Measurements from ENCODE around the gene LYSMD3. TPM values are rescaled to one million over a fixed set of nuclear protein-coding genes. Genes with fewer than 3 reads are reported as not detected.
"Not testable (repeated sequence)": the region's sequence is repeated elsewhere in the genome, so short reads cannot be mapped to it uniquely, and the experiment has no call there.

LYSMD3 gene
- 1 to 10 TPM; 3.5 to 9.2 (median 5.4) TPM for polyA plus RNA-seq

GRCh38 chr5:90529194-90529938 lies at the start of gene LYSMD3:
Gene LYSMD3 (minus strand): TSS chr5:90529584. CDS start chr5:90525289, 4,295 bp downstream.
- WGBS, 3 donors: 1% methylated on average over 56 to 64 of the region's 64 CpGs
- peak within 1 kb of the TSS; percentile 49 for H3K27ac ChIP-seq (ENCODE audit: low read depth, low read length)

GRCh38 chr5:90576566-90576965 lies 47.2 kb upstream of the LYSMD3 start:
- 52 to 89% (median 61%) methylated on average over 3 of the region's 3 CpGs for WGBS, 3 donors
- not testable (repeated sequence) for H3K27ac ChIP-seq (ENCODE audit: low read depth, low read length)

GRCh38 chr5:90575712-90576111 lies 46.3 kb upstream of the LYSMD3 start:
- H3K27ac ChIP-seq (ENCODE audit: low read depth, low read length): no peak overlapping the region
- 85 to 93% (median 88%) methylated on average over 5 of the region's 5 CpGs for WGBS, 3 donors

DNA sequence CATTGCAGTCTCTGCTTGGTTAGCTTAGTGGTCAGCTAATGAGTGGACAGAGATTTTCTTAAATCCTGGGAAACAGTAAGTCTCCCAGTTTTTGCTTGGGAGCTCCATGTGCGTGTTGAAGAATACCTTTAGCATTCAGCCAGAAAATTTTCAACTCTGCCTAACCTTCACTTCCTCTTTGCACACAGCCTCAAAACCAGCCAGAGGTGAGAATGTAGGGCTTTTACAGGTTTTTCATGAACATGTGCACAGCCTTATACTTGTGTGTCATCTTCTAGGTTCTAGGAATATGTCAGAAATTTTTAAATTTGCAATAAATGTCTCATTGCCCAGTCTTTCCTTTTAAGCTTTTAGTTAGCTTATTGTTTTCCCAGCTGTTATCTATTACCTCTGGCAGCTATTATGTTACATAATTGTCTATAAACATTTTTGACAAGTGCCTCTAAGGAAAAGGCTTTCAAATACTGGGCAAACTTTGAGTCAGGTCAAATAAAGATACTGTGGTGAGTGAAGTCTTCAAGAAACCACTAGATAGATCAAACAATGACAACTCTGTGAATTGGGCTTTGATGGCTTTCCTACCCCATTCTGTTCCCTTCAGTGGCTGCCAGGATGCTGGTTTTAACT lies 41.9 kb upstream of the LYSMD3 start:
- H3K27ac ChIP-seq (ENCODE audit: low read depth, low read length): no peak overlapping the region
- 38 to 94% (median 86%) methylated on average over 1 of the region's 1 CpG for WGBS, 3 donors

DNA sequence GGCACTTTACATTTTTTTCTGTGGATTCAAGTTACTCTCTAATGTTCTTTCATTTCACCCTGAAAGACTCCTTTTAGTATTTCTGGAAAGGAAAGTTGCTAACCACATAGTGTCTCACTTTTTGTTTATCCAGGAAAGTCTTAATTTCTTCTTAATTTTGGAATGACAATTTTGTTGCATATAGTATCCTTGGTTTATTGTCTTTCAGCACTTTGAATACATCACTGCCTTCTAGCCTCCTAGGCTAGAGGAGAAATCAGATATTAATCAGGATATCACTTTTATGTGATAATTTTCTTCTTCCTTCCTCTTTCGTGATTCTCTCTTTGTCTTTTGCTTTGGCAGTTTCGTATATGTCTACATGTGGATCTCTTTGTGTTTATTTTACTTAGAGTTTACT lies 40.6 kb upstream of the LYSMD3 start:
- WGBS, 3 donors: 67 to 89% (median 72%) methylated on average over 2 of the region's 2 CpGs
- no peak overlapping the region for H3K27ac ChIP-seq (ENCODE audit: low read depth, low read length)

DNA sequence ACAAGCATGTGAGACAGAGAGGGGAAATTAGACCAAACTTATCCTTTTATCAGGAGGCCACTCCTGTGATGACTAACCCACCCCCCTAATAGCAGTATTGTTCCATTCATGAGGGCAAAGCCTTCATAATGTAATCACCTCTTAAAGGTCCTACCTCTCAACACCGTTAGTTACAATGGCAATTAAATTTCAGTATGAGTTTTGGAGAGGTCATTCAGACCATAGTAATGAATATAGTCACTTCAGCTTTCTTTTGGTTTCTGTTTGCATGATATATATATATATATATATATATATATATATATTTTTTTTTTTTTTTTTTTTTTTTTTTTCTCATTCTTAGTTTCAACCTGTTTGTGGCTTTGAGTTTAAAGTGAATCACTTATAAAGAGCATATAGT lies 39.7 kb upstream of the LYSMD3 start:
- 83 to 96% (median 89%) methylated on average over 1 of the region's 1 CpG for WGBS, 3 donors
- H3K27ac ChIP-seq (ENCODE audit: low read depth, low read length): no peak overlapping the region

- 89 to 96% (median 90%) methylated on average over 3 of the region's 3 CpGs for WGBS, 3 donors
- no peak overlapping the region for H3K27ac ChIP-seq (ENCODE audit: low read depth, low read length)
Observed at GRCh38 chr5:90565491-90565890, 36.1 kb upstream of the LYSMD3 start.

- H3K27ac ChIP-seq (ENCODE audit: low read depth, low read length): no peak overlapping the region
- 51 to 75% (median 74%) methylated on average over 1 of the region's 1 CpG for WGBS, 3 donors
Observed at GRCh38 chr5:90563108-90563507, 33.7 kb upstream of the LYSMD3 start.

DNA sequence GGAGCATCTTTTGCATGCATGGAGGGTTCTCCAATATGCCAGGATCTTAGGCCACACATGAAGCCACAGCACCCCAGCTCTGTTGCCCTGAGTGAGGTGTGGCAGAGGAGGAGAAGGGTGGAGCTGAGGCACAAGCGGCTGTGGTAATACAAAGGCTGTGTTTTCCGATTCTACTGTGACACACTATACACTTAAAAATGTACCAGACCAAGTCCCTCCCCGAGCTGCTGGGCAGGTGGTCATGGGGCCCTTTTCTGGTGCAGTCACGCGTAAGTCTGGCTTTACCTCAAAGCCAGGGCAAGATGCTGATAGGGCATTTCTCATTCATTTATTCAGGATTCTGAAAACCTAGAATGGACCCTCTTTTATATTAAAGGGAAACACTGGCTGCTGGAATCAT lies 33.0 kb upstream of the LYSMD3 start:
- no peak overlapping the region for H3K27ac ChIP-seq (ENCODE audit: low read depth, low read length)
- WGBS, 3 donors: 78 to 83% (median 78%) methylated on average over 5 of the region's 5 CpGs

DNA sequence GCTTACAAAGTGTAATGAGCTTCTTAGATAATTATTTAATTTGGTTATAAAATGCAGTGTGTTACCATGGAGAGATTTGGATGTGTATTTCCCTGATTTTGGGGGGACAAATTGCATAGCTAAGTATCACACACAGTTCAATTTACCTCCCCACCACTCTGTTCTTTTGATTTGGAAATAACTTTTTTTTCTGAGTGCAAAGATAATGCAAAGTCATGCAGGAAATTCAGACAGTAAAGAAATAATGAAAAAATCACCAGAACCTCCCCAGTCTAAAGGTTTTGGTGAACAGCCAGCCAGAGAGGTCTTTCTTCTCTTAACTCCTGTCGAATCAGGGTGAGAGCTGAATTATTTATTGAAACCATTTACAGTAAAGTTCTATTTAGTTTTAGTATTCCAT lies 32.4 kb upstream of the LYSMD3 start:
- no peak overlapping the region for H3K27ac ChIP-seq (ENCODE audit: low read depth, low read length)
- WGBS, 3 donors: 29 to 57% (median 51%) methylated on average over 1 of the region's 1 CpG

- H3K27ac ChIP-seq (ENCODE audit: low read depth, low read length): no peak overlapping the region
- 76 to 83% (median 83%) methylated on average over 2 of the region's 2 CpGs for WGBS, 3 donors
Observed at GRCh38 chr5:90560771-90561170, 31.4 kb upstream of the LYSMD3 start.

DNA sequence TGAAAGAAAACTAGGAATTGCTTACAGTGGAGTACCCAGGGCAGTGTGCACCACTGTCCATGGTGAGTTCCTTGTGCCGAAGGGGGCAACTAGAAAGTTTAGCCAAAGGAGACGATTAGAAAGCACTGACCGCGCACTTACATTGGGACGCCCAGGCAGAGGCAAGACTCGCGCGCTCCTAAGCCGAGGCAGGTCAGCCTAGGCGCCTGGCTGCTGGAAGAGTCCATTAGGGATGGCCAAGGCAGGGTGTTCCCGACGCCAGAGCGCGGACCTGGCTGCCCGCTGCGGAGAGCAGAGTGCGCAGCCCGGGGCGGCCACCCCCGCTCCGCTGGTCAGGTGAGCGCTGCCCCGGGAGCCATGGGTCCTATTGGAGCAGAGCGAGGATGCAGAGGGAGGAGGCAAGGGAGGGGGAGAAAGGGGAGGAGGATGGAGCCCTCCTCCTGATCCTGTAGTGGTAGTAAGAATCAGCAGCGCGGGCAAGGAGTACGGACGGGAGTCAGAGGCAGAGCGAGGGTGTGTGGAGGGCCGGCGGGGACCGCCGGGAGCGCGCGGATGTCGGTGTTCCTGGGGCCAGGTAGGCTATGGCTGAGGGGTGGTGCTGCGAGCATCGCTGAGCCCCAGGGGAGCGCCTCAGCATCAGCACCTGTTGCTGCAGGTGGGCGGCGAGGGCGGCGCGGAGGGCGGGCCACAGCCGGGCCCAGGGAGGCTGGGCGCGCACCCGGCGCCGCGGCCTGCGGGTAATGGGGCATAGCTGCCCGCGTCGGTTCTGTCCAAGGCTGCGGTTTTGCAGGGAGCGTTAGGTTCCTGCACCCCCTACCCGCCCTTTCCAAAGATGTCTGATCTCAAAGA lies 29.2 kb upstream of the LYSMD3 start, which contains the start of gene ADGRV1:
Gene ADGRV1, plus strand, starts transcription at position 454 of the 849 bp plus-strand sequence. Its CDS starts 99 bp downstream, at position 553.
- no peak within 1 kb of the TSS for H3K27ac ChIP-seq (ENCODE audit: low read depth, low read length)
- 1 to 2% (median 2%) methylated on average over 59 to 60 of the region's 60 CpGs for WGBS, 3 donors

DNA sequence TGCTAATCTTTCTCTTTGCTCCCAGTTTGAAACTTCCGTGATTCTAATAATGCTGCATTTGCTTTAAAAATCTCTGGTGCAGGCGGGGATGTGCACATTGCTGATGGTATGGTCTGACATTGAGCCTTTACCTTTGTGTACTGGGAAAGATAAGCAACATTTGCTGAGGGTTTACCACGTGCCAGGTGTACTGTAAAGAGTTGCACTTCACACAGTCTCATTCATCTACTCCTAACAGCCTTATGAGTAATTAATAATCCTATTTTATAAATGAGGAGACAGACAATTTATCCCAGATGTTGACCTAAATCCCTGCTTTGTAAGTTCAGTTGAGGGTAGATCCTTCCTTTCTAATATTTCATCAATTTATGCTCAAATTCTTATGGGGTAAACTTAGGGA lies 28.5 kb upstream of the LYSMD3 start:
- no peak overlapping the region for H3K27ac ChIP-seq (ENCODE audit: low read depth, low read length)
- 2 to 17% (median 14%) methylated on average over 3 of the region's 3 CpGs for WGBS, 3 donors

GRCh38 chr5:90557391-90557790 lies 28.0 kb upstream of the LYSMD3 start:
- no peak overlapping the region for H3K27ac ChIP-seq (ENCODE audit: low read depth, low read length)
- WGBS, 3 donors: 7 to 23% (median 19%) methylated on average over 9 of the region's 9 CpGs

- H3K27ac ChIP-seq (ENCODE audit: low read depth, low read length): no peak overlapping the region
Observed at GRCh38 chr5:90555666-90556065, 26.3 kb upstream of the LYSMD3 start.

GRCh38 chr5:90554358-90555006 lies 25.1 kb upstream of the LYSMD3 start:
- H3K27ac ChIP-seq (ENCODE audit: low read depth, low read length): no peak overlapping the region
- WGBS, 3 donors: 77 to 82% (median 78%) methylated on average over 4 of the region's 4 CpGs

DNA sequence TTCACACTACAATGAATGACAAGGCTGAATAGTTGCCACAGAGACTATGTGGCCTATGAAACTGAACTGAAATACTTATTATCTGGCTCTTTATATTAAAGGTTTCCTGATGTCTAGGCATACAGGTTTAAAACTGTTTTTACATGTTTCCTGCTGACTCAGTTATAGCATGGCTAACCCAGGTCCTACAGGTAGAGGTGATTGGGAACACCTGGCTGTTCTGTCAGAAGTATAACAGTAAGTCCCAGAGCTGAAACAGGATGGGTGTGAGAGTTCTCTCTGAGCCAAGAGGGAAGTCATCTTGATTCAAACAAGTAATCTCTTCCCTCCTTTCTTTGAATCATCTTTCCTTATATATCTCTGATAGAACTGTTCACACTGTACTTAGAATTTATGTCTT lies 24.3 kb upstream of the LYSMD3 start:
- no peak overlapping the region for H3K27ac ChIP-seq (ENCODE audit: low read depth, low read length)

DNA sequence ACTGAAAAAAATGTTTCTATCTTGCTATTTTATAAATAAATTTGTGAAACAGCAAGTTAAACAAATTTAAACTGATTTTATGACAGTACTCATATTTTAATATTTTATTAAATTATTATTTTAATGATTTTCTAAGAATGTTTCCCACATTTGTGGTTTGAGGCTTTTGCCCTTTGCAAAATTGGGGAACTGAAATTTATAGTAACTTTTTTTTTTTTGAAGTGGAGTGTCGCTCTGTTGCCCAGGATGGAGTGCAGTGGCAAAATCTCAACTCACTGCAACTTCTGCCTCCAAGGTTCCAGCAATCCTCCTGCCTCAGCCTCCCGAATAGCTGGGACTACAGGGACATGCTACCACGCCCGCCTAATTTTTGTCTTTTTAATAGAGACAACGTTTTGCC lies 22.0 kb upstream of the LYSMD3 start:
- 71 to 89% (median 75%) methylated on average over 5 of the region's 5 CpGs for WGBS, 3 donors
- H3K27ac ChIP-seq (ENCODE audit: low read depth, low read length): no peak overlapping the region

DNA sequence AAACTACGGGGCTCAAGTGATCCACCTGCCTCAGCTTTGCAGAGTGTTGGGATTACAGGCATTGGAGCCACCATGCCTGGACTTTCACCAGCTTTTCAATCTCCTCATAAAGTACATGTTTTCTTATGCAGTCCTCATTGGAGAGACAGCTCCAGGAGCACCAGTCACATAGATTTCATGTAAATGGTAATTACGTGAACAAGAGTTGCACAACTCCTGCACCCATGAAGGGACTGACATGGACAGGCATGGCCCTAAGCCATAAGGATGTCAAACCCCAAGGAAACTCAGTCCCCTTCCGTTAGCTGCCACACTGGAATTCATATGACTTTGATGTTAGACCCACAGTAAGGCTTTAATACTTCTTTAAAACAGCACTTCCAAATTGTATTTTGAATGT lies 21.6 kb upstream of the LYSMD3 start:
- no peak overlapping the region for H3K27ac ChIP-seq (ENCODE audit: low read depth, low read length)
- WGBS, 3 donors: 62 to 84% (median 63%) methylated on average over 3 of the region's 3 CpGs

Data from adipose tissue (tissue), 3 donors.